ENCODE measurements around the gene ARHGEF28.

ARHGEF28 gene

GRCh38 chr5:73591102-73591695 is 34.8 kb upstream of the ARHGEF28 start:
- TF ChIP-seq EZH2phosphoT487 (IDR thresholded peaks at IDR 0.05; ENCODE audit: borderline replicate concordance, low read length) (no peak), CTCF (IDR thresholded peaks at IDR 0.05; ENCODE audit: low read depth, low read length, poor library complexity, severe bottlenecking) (peak; percentile 72)
- Histone ChIP-seq H3K9me2 (replicated peaks; ENCODE audit: control insufficient read depth, low read length) (no peaks in the 10 kb centered on the region), H3K4me2 (ENCODE audit: low read length) (no peak overlapping the region), H3F3A (ENCODE audit: control insufficient read depth, insufficient read depth) (no peaks in the 10 kb centered on the region), H3K79me2 (ENCODE audit: control insufficient read depth, low read length) (no peaks in the 10 kb centered on the region), H3K4me1 (ENCODE audit: control insufficient read depth, low read length) (no peaks in the 10 kb centered on the region), H3K9me3 (ENCODE audit: control insufficient read depth, insufficient read depth, low read length) (no peaks in the 10 kb centered on the region), H3K36me3 (ENCODE audit: control insufficient read depth, low read length) (no peaks in the 10 kb centered on the region), H3K27me3 (ENCODE audit: control insufficient read depth, low read length) (no peaks in the 10 kb centered on the region), H3K4me3 (ENCODE audit: low read length) (no peak overlapping the region), H3K27ac (ENCODE audit: low read depth, low read length) (no peak overlapping the region), H4K20me1 (ENCODE audit: control insufficient read depth, insufficient read depth, low read depth, low read length) (no peaks in the 10 kb centered on the region)

GRCh38 chr5:73591698-73592501 is 34.1 kb upstream of the ARHGEF28 start:
- no peaks in the 10 kb centered on the region for H3F3A ChIP-seq (ENCODE audit: control insufficient read depth, insufficient read depth)
- no peaks in the 10 kb centered on the region for H3K4me1 ChIP-seq (ENCODE audit: control insufficient read depth, low read length)
- H4K20me1 ChIP-seq (ENCODE audit: control insufficient read depth, insufficient read depth, low read depth, low read length) = no peaks in the 10 kb centered on the region
- no peak overlapping the region for H3K4me3 ChIP-seq (ENCODE audit: low read length)
- TF ChIP-seq EZH2phosphoT487 (IDR thresholded peaks at IDR 0.05; ENCODE audit: borderline replicate concordance, low read length) = no peak
- TF ChIP-seq CTCF (IDR thresholded peaks at IDR 0.05; ENCODE audit: low read depth, low read length, poor library complexity, severe bottlenecking) = no peak
- H3K4me2 ChIP-seq (ENCODE audit: low read length) = no peak overlapping the region
- H3K36me3 ChIP-seq (ENCODE audit: control insufficient read depth, low read length) = no peaks in the 10 kb centered on the region
- H3K27me3 ChIP-seq (ENCODE audit: control insufficient read depth, low read length) = no peaks in the 10 kb centered on the region
- no peak overlapping the region for H3K27ac ChIP-seq (ENCODE audit: low read depth, low read length)
- H3K9me3 ChIP-seq (ENCODE audit: control insufficient read depth, insufficient read depth, low read length) = no peaks in the 10 kb centered on the region
- no peaks in the 10 kb centered on the region for H3K79me2 ChIP-seq (ENCODE audit: control insufficient read depth, low read length)
- H3K9me2 ChIP-seq (replicated peaks; ENCODE audit: control insufficient read depth, low read length) = no peaks in the 10 kb centered on the region

GRCh38 chr5:73592551-73592950 is 33.4 kb upstream of the ARHGEF28 start:
- Histone ChIP-seq H4K20me1 (ENCODE audit: control insufficient read depth, insufficient read depth, low read depth, low read length) (no peaks in the 10 kb centered on the region), H3K4me2 (ENCODE audit: low read length) (no peak overlapping the region), H3K27ac (ENCODE audit: low read depth, low read length) (no peak overlapping the region), H3K4me3 (ENCODE audit: low read length) (no peak overlapping the region), H3F3A (ENCODE audit: control insufficient read depth, insufficient read depth) (no peaks in the 10 kb centered on the region), H3K27me3 (ENCODE audit: control insufficient read depth, low read length) (no peaks in the 10 kb centered on the region), H3K79me2 (ENCODE audit: control insufficient read depth, low read length) (no peaks in the 10 kb centered on the region), H3K9me2 (replicated peaks; ENCODE audit: control insufficient read depth, low read length) (no peaks in the 10 kb centered on the region), H3K4me1 (ENCODE audit: control insufficient read depth, low read length) (no peaks in the 10 kb centered on the region), H3K36me3 (ENCODE audit: control insufficient read depth, low read length) (no peaks in the 10 kb centered on the region), H3K9me3 (ENCODE audit: control insufficient read depth, insufficient read depth, low read length) (no peaks in the 10 kb centered on the region)
- no peak for TF ChIP-seq CTCF (IDR thresholded peaks at IDR 0.05; ENCODE audit: low read depth, low read length, poor library complexity, severe bottlenecking)
- no peak for TF ChIP-seq EZH2phosphoT487 (IDR thresholded peaks at IDR 0.05; ENCODE audit: borderline replicate concordance, low read length)

Measured in DOHH2 (cell line).